K562 (cell line): ENCODE results near the gene CLCNKA. TPM values are rescaled to one million over a fixed set of nuclear protein-coding genes. Genes with fewer than 3 reads are reported as not detected.

Experiments
- ARID2 ChIP-seq: fragments of 450-650 bp; IDR thresholded peaks from 2 replicates; pipeline ENCODE4 v1.6.1; 2017; ENCODE audit warnings: antibody characterized with exemption, mild to moderate bottlenecking
- DDX20 ChIP-seq: fragments of 450-650 bp; IDR thresholded peaks from 2 replicates; pipeline ENCODE4 v1.6.1; 2016; ENCODE audit warnings: missing genetic modification characterization, low read depth, mild to moderate bottlenecking, missing compliant biosample characterization, moderate library complexity
- JUNB ChIP-seq: fragments of 450-650 bp; formaldehyde crosslinking; conservative IDR thresholded peaks from 2 replicates; pipeline ENCODE4 v1.4.0; 2020; ENCODE audit warnings: mild to moderate bottlenecking
- KLF13 ChIP-seq: fragments of 450-650 bp; IDR thresholded peaks from 2 replicates; pipeline ENCODE4 v1.6.1; 2016; ENCODE audit warnings: missing genetic modification characterization, low read depth, mild to moderate bottlenecking, missing compliant biosample characterization, moderate library complexity, borderline replicate concordance
- RUNX1 ChIP-seq: sonication (generic); IDR thresholded peaks from 2 replicates; pipeline ENCODE4 v1.6.1; 2016; ENCODE audit warnings: antibody characterized with exemption, low read depth
- SETDB1 ChIP-seq: IDR thresholded peaks from one replicate; pipeline ENCODE4 v1.6.1; 2012; ENCODE audit warnings: low read length, control low read depth, inconsistent platforms
- SMARCA4 ChIP-seq: fragments of 450-650 bp; IDR thresholded peaks from 2 replicates; pipeline ENCODE4 v1.6.1; 2016
- SUPT5H ChIP-seq: fragments of 450-650 bp; IDR thresholded peaks from 2 replicates; pipeline ENCODE4 v1.6.1; 2016
- ZBTB8A ChIP-seq: fragments of 450-650 bp; IDR thresholded peaks from 2 replicates; pipeline ENCODE4 v1.6.1; 2018; ENCODE audit warnings: mild to moderate bottlenecking, moderate library complexity; ENCODE audit not compliant: partially characterized antibody
- ZNF263 ChIP-seq: sonication (generic); formaldehyde crosslinking; IDR thresholded peaks from 2 replicates; pipeline ENCODE4 v1.8.0; 2022; ENCODE audit warnings: mild to moderate bottlenecking, missing genetic modification reagents, borderline replicate concordance
- ZNF347 ChIP-seq: fragments of 450-650 bp; formaldehyde crosslinking; IDR thresholded peaks from 2 replicates; pipeline ENCODE4 v1.4.0; 2020; ENCODE audit warnings: low read depth, mild to moderate bottlenecking, moderate library complexity
- ZNF384 ChIP-seq: IDR thresholded peaks from 2 replicates; pipeline ENCODE4 v1.6.1; 2012; ENCODE audit warnings: low read depth, low read length, improper control_type of control experiment
- ZNF407 ChIP-seq: fragments of 450-650 bp; IDR thresholded peaks from 2 replicates; pipeline ENCODE4 v1.6.1; 2016; ENCODE audit warnings: low read depth
- ZNF764 ChIP-seq: fragments of 250-450 bp; sonication (Bioruptor Pico); IDR thresholded peaks from 2 replicates; pipeline ENCODE4 v1.4.0; 2020; ENCODE audit warnings: low read depth, mild to moderate bottlenecking, moderate library complexity
- polyA plus RNA-seq, 8 experiments: library from polyadenylated mRNA; depleted of rRNA in 4 of 8; stranded (reverse) in 5 of 8; unstranded in 3 of 8; fragments of >200 nt; fragmentation: Nextera tagmentation in 2 of 8; fragmentation: Illumina TruSeq in 1 of 8; extraction: Ambion mirVana in 2 of 8; extraction: Trizol in 1 of 8; gene quantifications; 2 replicates each; pipeline versions ENCODE4 v1.2.1 to v1.2.3, GENCODE V29; 2011 to 2014; ENCODE audit warnings: inconsistent platforms in 1 of 8, missing spikeins in 1 of 8
- total RNA-seq, 7 experiments: library from RNA; depleted of rRNA in 6 of 7; stranded (reverse); fragments of >200 nt in 6 of 7; fragmentation: Illumina TruSeq in 2 of 7; extraction: Trizol in 2 of 7; gene quantifications; 2 replicates each; pipeline versions ENCODE4 v1.2.1 to v1.2.3, GENCODE V29; 2011 to 2021; ENCODE audit warnings: low replicate concordance in 1 of 7

Gene CLCNKA
- total and polyA plus RNA-seq, 9 of the 15 experiments (the other 6 are each of a cell fraction or from before 2014, with no cell fraction given): 0.03 to 0.37 (median 0.10) TPM; not detected in 3

GRCh38 chr1:15975805-15976680 is 45.8 kb upstream of the CLCNKA start, which contains the start of gene ZBTB17 (continued):
- TF ChIP-seq ZNF764 (CRISPR knock-in tag) (0 out of 2 replicates have a peak, but pooled peaks have one; percentile 34), SUPT5H (peak; percentile 80), JUNB (no peak), ZNF407 (peak; percentile 64; the same call in 1 of the 2 replicates), DDX20 (tag) (no peak), SMARCA4 (no peak), RUNX1 (no peak), ZNF384 (no peak), ZBTB8A (no peak), KLF13 (tag) (no peak; the same call in 1 of the 2 replicates), ZNF263 (CRISPR knock-in tag) (peak; percentile 66; the same call in 1 of the 2 replicates), ZNF347 (no peak), ARID2 (no peak), SETDB1 (no peak)
